GM19397 (cell line): ENCODE data around the gene FIGNL2.

Experiments used
- ATAC-seq: cut with Tn5 transposase; IDR thresholded peaks from one replicate; pipeline ENCODE4 v1.9.1; 2021; ENCODE audit warnings: mild to moderate bottlenecking, moderate library complexity; ENCODE audit not compliant: unreplicated experiment

FIGNL2 gene

DNA sequence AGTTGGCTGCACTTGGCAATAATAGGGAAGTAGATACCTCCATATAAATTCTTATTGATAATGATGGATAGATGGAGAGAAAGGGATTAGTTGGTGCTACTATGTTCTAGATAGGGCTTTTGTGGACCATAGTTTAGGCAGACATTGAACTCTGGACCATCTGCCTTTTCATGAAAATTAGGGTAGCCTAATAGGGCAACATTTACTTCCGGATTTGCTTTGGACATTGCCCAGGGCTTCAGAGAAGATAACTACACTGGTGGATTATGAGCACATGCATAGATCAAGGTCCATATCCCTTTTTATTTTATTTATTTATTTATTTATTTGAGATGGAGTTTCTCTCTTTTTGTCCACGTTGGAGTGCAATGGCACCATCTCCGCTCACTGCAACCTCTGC, 70.5 kb downstream of the FIGNL2 start:
- ATAC-seq: no peak

- ATAC-seq: no peak
These were observed 71.1 kb downstream of the FIGNL2 start for GRCh38 chr12:51777457-51777856.

DNA sequence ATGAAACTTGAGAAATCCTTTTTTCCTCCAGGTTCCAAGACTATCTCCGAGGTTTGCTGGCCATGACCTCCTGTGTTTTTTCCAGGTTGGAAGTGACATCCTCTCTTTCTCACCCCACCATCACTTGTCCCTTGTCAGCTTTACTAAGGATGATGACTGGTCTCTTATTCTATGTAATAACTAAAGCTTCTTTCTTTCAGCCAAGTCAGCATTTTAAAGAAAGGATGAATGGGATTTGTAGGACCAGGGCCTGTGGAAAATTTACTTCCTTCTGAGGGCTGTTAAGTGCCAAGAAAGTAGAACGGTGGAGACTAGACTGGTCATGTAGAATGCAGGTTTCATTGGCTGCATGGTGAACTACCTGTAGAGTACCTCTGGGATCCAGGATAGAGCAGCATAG, 73.6 kb downstream of the FIGNL2 start:
- ATAC-seq: no peak

DNA sequence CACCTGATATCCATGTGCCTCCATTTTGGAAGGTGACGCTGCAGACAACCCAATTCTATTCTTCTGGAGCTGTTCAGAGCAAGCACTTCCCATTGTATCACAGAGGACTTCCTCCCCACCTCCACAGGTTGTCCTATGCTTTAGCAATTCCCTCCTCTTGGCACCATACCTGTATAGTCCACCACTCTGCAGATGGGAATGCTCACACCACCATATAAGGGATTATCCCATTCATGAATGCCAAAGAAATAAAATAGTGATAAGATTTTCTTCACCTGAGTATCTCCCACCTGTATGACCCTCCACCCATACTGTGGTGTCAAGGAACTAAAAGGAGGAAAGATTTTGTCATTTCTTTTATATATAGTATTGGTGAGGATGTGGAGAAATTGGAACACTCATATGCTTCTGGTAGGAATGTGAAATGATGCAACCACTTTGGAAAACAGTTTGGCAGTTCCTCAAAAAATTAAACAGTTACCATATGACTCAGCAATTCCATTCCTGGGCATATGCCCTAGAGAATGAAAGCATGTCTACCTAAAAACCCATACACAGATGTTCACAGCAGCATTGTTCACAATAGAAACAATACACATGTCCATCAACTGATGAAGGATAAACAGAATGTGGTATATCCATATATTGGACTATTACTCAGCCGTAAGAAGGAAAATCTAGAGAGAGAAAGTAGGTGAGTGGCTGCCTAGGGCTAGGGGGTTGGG, 75.2 kb downstream of the FIGNL2 start:
- no peak for ATAC-seq

DNA sequence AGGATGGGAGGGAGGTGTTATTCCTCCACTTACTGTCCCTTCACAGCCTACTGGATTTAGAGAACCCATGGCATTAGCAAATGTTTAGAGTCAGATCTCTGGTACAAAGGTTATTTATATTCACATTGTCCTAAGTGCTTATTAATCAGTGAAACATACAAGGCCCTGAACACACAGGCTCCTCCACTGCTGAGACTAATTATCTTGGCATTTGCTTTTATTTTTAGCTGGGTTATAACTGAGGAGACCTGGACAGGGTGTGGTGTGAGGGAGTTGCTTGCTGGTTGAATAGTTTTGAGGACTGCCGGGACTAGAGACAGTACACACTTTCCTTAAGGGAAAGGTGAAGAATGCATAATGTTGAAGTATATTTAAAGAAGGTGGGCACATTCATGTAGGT, 77.5 kb downstream of the FIGNL2 start:
- ATAC-seq: no peak
